Spleen (tissue), 7 donors: ENCODE data around the gene WLS.
A peak's percentile ranks its signal among the peaks of the same experiment; 100 is the strongest.

Experiments used
- CTCF ChIP-seq, 11 experiments: fragments of 200-600 bp in 7 of 11; fragments of 450-650 bp in 4 of 11; sonication (generic) in 4 of 11; IDR thresholded peaks in 8 of 11; conservative IDR thresholded peaks in 3 of 11; 1 replicate in 7 of 11; 2 replicates in 4 of 11; pipeline versions ENCODE4 v1.4.0 to v1.8.0; 2016 to 2021; ENCODE audit warnings: antibody characterized with exemption in 11 of 11, inconsistent platforms in 4 of 11, mild to moderate bottlenecking in 1 of 11
- POLR2A ChIP-seq, 3 donors: fragments of 450-650 bp; IDR thresholded peaks; one replicate each; pipeline ENCODE4 v1.5.1; 2017; ENCODE audit warnings: antibody characterized with exemption in 3 of 3, mild to moderate bottlenecking in 1 of 3
- POLR2AphosphoS5 ChIP-seq, 3 donors: sonication (generic); formaldehyde crosslinking; IDR thresholded peaks; one replicate each; pipeline ENCODE4 v1.5.1; 2017; ENCODE audit warnings: antibody characterized with exemption in 3 of 3
- donor health status: DM: no; HTN: no; CAD: no; lungs with moderate emphysema.
- donor health status: DM: no; HTN: no; CAD: no.
- donor health status: DM: no; HTN: no; CAD: no.

- peak in 1 of 3 donors; percentile 41 for TF ChIP-seq POLR2AphosphoS5 (IDR thresholded peaks at IDR 0.05)
- peak in 3 of 11 experiments; percentile 4 to 32 (median 12) for TF ChIP-seq CTCF (IDR thresholded peaks at IDR 0.05 in 8 of 11, conservative IDR thresholded peaks at IDR 0.05 in 3 of 11)
- no peak for TF ChIP-seq POLR2A (IDR thresholded peaks at IDR 0.05)
These were observed 27.2 kb downstream of the WLS start for GRCh38 chr1:68204977-68205630.
